ENCODE measurements around the gene TNRC6C.

The TNRC6C gene

DNA sequence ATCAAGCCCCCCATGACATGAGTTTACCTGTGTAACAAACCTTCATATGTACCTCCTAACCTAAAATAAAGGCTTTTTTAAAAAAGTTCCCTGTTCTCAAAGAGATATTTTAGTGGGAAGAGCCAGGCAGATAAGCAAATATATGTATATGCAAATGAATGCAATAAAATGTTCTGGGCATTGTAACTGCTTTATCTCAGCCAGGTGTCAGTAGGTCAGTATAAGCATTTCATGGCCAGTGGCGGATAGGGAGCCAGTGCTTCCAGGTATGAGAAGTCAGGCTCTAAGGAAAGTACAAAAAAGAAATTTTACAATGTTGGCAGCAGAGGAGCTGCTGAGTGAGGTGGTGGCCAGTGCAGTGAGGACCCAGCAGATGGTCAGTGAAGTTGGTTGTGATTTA, 53.9 kb downstream of the TNRC6C start:
- Histone ChIP-seq H3K27ac (ENCODE audit: insufficient read depth, low read depth, low read length, poor library complexity, severe bottlenecking) (no peak overlapping the region), H3K4me1 (ENCODE audit: control insufficient read depth, insufficient read depth, low read length) (no peaks in the 10 kb centered on the region), H3K36me3 (ENCODE audit: control insufficient read depth, insufficient read depth, low read length) (peaks cover 5% of the 10 kb centered on the region), H3K27me3 (ENCODE audit: control insufficient read depth, insufficient read depth, low read length, poor library complexity, severe bottlenecking) (no peaks in the 10 kb centered on the region), H3K4me3 (ENCODE audit: insufficient read depth, low read depth, low read length) (no peak overlapping the region), H3K9me3 (ENCODE audit: control insufficient read depth, low read length) (no peaks in the 10 kb centered on the region)
- WGBS, 2 experiments, result 92 to 95% methylated on average over 1 of the region's 1 CpG

DNA sequence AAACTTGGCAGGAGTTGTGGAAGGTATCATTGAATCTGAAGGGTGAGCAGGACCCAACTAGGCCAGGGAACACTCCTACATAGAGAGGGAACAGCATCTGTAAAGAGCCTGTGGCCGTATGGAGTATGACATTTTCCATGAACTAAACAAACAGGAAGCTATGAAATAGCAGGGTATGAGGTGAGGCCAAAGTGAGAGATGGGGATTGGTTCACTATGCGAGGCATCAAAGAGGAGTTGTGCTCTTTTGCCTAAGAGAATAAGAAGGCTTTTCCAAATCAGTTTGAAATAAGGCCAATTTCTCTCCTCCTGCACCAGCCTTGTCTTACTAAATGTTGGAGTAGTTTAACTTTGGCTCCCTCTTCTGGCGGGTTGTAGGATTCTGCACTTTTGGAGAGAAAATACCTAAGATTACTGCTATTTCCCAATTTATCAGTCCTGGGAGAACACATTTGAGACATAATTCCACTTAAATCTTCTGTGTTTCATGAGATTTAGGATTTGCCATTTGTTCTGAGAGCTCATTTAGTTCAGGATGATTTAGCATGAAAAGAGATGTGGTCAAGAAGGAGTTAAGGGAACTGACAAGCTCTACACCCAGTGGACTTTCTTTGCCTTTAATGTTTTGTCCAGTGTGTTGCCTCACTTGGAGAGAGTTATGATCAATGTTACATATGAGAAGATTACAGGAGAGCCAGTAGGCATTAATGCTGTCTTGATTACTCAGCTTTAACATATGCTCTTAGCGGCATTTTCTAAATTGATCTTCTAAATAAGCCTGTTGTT, 55.4 kb downstream of the TNRC6C start:
- Histone ChIP-seq H3K4me3 (ENCODE audit: insufficient read depth, low read depth, low read length) (no peak overlapping the region), H3K9me3 (ENCODE audit: control insufficient read depth, low read length) (no peaks in the 10 kb centered on the region), H3K4me1 (ENCODE audit: control insufficient read depth, insufficient read depth, low read length) (no peaks in the 10 kb centered on the region), H3K27ac (ENCODE audit: insufficient read depth, low read depth, low read length, poor library complexity, severe bottlenecking) (no peak overlapping the region), H3K36me3 (ENCODE audit: control insufficient read depth, insufficient read depth, low read length) (peaks cover 5% of the 10 kb centered on the region), H3K27me3 (ENCODE audit: control insufficient read depth, insufficient read depth, low read length, poor library complexity, severe bottlenecking) (no peaks in the 10 kb centered on the region)
- 62 to 77% methylated on average over 3 to 4 of the region's 4 CpGs for WGBS, 2 experiments

DNA sequence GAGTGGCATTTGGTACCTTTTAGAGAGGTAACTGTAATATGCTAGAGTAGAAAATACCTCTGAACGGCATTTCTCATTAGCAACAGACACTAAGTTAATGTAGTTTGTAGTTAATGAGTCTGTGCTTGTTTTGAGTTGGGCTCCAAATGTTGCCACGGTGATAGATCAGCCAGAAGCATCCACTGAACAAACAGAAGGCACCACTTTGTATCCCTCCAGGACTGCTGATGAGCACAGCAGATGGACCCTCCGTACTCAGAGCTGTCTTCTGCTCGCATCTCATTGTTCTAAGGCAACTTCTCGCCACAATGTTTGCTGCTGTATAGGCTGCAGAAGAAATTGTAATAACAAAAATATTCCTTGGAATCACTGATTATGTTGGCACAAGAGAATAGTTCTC, 56.1 kb downstream of the TNRC6C start:
- no peaks in the 10 kb centered on the region for H3K27me3 ChIP-seq (ENCODE audit: control insufficient read depth, insufficient read depth, low read length, poor library complexity, severe bottlenecking)
- H3K4me1 ChIP-seq (ENCODE audit: control insufficient read depth, insufficient read depth, low read length), result no peaks in the 10 kb centered on the region
- WGBS, 2 experiments, result 94% methylated on average over 5 of the region's 5 CpGs

DNA sequence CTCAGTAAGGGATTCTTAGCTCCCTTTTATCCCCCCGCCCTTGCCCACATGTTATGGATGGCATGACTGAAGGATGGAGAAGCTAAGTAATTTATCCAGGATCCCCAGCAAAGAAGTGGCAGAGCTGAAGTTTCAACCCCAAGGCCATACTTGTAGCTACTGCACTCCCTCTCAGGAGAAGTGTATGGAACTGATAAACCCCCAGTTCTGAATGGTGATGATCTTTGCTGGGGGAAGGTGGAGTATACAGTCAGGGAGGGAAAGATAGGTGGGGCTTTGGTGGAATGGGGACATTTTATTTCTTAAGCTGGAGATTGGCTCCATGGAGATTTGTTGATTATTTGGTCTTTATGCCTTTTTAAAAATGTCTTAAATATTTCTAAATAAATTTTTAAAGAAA, 58.3 kb downstream of the TNRC6C start:
- H3K36me3 ChIP-seq (ENCODE audit: control insufficient read depth, insufficient read depth, low read length), result peaks cover 5% of the 10 kb centered on the region
- no peaks in the 10 kb centered on the region for H3K27me3 ChIP-seq (ENCODE audit: control insufficient read depth, insufficient read depth, low read length, poor library complexity, severe bottlenecking)
- no peaks in the 10 kb centered on the region for H3K9me3 ChIP-seq (ENCODE audit: control insufficient read depth, low read length)
- H3K4me3 ChIP-seq (ENCODE audit: insufficient read depth, low read depth, low read length), result no peak overlapping the region
- 88% methylated on average over 1 of the region's 1 CpG for WGBS, 2 experiments
- H3K27ac ChIP-seq (ENCODE audit: insufficient read depth, low read depth, low read length, poor library complexity, severe bottlenecking), result no peak overlapping the region
- H3K4me1 ChIP-seq (ENCODE audit: control insufficient read depth, insufficient read depth, low read length), result no peaks in the 10 kb centered on the region

More for the DNA sequence above, 56.1 kb downstream of the TNRC6C start:
- Histone ChIP-seq H3K9me3 (ENCODE audit: control insufficient read depth, low read length) (no peaks in the 10 kb centered on the region), H3K4me3 (ENCODE audit: insufficient read depth, low read depth, low read length) (no peak overlapping the region), H3K36me3 (ENCODE audit: control insufficient read depth, insufficient read depth, low read length) (peaks cover 5% of the 10 kb centered on the region), H3K27ac (ENCODE audit: insufficient read depth, low read depth, low read length, poor library complexity, severe bottlenecking) (no peak overlapping the region)

DNA sequence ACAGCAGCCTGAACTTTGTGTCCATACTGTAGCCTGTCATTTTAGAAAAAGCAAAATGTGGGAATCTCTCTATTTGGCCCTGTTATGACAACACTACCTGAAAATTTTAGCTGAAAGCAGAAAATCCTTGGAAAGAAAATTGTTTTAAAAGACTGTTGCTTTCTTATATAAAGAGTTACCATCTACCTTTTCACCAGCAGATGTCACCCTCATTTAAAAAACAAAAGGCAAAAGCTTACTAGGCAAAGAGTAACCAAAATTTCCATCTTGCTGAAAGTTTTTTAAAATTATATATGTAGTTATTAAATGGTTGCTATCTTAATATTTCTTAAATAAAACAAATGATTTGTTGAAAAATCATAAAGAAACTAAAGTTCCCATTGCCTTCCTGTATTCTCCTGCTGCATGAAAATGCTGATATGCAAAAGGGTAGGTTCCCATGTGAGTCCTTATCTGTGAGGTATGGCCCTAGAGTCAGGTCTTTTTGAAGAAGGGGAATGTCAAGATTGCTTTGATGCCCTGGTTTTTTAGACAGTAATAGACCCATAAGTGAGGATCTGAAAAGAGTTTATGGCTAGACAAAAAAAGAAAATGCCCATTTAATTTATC, 61.0 kb downstream of the TNRC6C start:
- Histone ChIP-seq H3K4me3 (ENCODE audit: insufficient read depth, low read depth, low read length) (no peak overlapping the region), H3K27ac (ENCODE audit: insufficient read depth, low read depth, low read length, poor library complexity, severe bottlenecking) (no peak overlapping the region), H3K27me3 (ENCODE audit: control insufficient read depth, insufficient read depth, low read length, poor library complexity, severe bottlenecking) (no peaks in the 10 kb centered on the region), H3K4me1 (ENCODE audit: control insufficient read depth, insufficient read depth, low read length) (no peaks in the 10 kb centered on the region), H3K9me3 (ENCODE audit: control insufficient read depth, low read length) (no peaks in the 10 kb centered on the region), H3K36me3 (ENCODE audit: control insufficient read depth, insufficient read depth, low read length) (no peaks in the 10 kb centered on the region)

DNA sequence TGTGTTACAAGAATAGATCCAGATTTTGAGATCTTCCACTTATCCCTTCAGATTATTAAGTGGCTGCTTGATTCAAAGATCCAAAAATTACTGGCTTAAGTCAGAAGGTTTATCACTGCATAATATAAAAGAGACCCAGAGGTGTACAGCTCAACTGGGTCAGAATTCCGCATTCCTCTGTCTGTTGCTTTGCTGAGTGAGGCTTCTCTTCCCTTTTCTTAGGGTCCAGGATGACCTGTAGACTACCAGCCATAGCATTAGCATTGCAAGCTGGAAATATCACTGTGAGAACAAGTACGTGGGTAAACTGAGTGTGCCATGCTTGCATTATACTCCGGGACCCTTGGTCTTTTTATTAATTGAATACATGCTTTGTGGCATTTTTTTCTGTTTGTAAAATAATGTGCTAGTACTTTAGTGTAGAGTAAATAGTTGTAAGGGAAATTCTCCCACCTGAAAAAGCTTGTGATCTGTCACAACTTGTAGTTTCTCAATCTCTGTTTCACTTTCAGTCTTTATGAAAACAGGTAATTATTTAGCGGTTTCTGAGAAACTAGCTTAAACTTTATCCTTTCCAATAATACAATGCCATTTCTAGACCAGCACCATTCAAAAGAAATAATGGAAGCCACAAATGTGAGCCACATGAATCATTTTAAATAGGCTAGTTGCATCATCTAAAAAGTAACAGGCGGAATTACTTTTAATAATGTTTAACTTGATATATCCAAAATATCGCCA, 61.6 kb downstream of the TNRC6C start:
- WGBS, 2 experiments, result 97 to 98% methylated on average over 4 to 6 of the region's 6 CpGs
- no peaks in the 10 kb centered on the region for H3K4me1 ChIP-seq (ENCODE audit: control insufficient read depth, insufficient read depth, low read length)
- no peak overlapping the region for H3K4me3 ChIP-seq (ENCODE audit: insufficient read depth, low read depth, low read length)
- H3K9me3 ChIP-seq (ENCODE audit: control insufficient read depth, low read length), result no peaks in the 10 kb centered on the region
- no peak overlapping the region for H3K27ac ChIP-seq (ENCODE audit: insufficient read depth, low read depth, low read length, poor library complexity, severe bottlenecking)
- H3K36me3 ChIP-seq (ENCODE audit: control insufficient read depth, insufficient read depth, low read length), result no peaks in the 10 kb centered on the region
- H3K27me3 ChIP-seq (ENCODE audit: control insufficient read depth, insufficient read depth, low read length, poor library complexity, severe bottlenecking), result no peaks in the 10 kb centered on the region

DNA sequence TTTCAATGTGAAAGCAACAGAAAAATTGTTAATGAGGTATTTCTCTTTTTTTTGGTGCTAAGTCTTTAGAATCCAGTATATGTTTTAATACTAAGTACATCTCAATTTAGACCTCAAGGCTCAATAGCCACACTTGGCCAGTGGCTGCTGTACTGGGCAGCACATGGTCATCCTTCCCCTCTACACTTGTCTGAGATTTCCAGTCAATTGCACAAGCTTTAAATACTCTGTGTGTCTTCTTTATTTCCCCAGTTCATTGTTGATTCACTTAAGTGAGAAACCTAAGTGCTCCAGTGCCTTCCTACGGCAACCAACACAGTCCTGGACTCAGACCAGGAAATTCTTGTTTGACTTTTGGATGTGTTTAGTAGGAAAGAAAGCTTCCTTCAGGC, 62.2 kb downstream of the TNRC6C start:
- 100% methylated on average over 1 of the region's 1 CpG for WGBS, 2 experiments

DNA sequence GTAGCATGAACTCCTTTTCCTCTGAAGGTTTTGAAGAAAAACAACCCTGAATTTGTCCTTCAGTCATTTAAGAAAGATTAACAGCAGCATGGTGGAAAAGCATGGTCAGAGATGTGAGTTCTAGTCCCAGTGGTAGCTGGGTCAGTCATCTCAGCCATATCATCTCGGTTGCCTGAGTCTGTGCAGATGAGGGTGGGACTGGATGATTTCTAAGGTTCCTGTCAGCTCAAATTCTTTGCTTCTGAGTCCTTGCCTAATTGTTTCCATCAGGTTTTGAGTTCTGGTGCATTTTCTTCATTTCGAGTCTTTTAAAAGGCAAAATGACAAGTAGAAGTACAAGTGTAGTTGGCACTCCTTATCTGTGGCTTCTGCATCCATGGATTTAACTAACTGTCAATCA, 63.9 kb downstream of the TNRC6C start:
- Histone ChIP-seq H3K27ac (ENCODE audit: insufficient read depth, low read depth, low read length, poor library complexity, severe bottlenecking) (no peak overlapping the region), H3K36me3 (ENCODE audit: control insufficient read depth, insufficient read depth, low read length) (no peaks in the 10 kb centered on the region), H3K4me3 (ENCODE audit: insufficient read depth, low read depth, low read length) (no peak overlapping the region), H3K27me3 (ENCODE audit: control insufficient read depth, insufficient read depth, low read length, poor library complexity, severe bottlenecking) (no peaks in the 10 kb centered on the region), H3K4me1 (ENCODE audit: control insufficient read depth, insufficient read depth, low read length) (no peaks in the 10 kb centered on the region), H3K9me3 (ENCODE audit: control insufficient read depth, low read length) (no peaks in the 10 kb centered on the region)
- WGBS, 2 experiments, result 94 to 99% methylated on average over 2 of the region's 2 CpGs

More for the DNA sequence above, 62.2 kb downstream of the TNRC6C start:
- Histone ChIP-seq H3K27me3 (ENCODE audit: control insufficient read depth, insufficient read depth, low read length, poor library complexity, severe bottlenecking) (no peaks in the 10 kb centered on the region), H3K4me3 (ENCODE audit: insufficient read depth, low read depth, low read length) (no peak overlapping the region), H3K36me3 (ENCODE audit: control insufficient read depth, insufficient read depth, low read length) (no peaks in the 10 kb centered on the region), H3K27ac (ENCODE audit: insufficient read depth, low read depth, low read length, poor library complexity, severe bottlenecking) (no peak overlapping the region), H3K4me1 (ENCODE audit: control insufficient read depth, insufficient read depth, low read length) (no peaks in the 10 kb centered on the region), H3K9me3 (ENCODE audit: control insufficient read depth, low read length) (no peaks in the 10 kb centered on the region)

DNA sequence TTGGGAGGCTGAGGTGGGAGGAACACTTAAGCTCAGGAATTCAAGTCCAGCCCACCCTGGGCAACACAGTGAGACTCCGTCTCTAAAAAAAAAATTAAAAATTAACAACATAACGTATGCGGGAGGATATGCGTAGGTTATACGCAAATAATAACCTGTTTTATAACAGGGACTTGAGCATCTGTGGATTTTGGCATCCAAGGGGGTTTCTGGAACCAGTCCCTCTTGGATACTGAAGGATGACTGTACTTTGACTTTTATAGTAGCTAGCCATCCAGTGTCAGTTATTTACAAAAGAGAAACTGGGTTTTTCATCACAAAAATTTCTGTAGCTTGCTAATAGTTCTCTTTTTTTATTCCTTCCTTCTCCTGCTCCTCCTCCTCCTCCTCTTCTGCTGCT, 64.5 kb downstream of the TNRC6C start:
- H3K9me3 ChIP-seq (ENCODE audit: control insufficient read depth, low read length), result no peaks in the 10 kb centered on the region
- WGBS, 2 experiments, result 97 to 99% methylated on average over 5 of the region's 5 CpGs
- H3K36me3 ChIP-seq (ENCODE audit: control insufficient read depth, insufficient read depth, low read length), result no peaks in the 10 kb centered on the region
- H3K4me3 ChIP-seq (ENCODE audit: insufficient read depth, low read depth, low read length), result no peak overlapping the region
- no peaks in the 10 kb centered on the region for H3K4me1 ChIP-seq (ENCODE audit: control insufficient read depth, insufficient read depth, low read length)
- H3K27ac ChIP-seq (ENCODE audit: insufficient read depth, low read depth, low read length, poor library complexity, severe bottlenecking), result no peak overlapping the region
- no peaks in the 10 kb centered on the region for H3K27me3 ChIP-seq (ENCODE audit: control insufficient read depth, insufficient read depth, low read length, poor library complexity, severe bottlenecking)

DNA sequence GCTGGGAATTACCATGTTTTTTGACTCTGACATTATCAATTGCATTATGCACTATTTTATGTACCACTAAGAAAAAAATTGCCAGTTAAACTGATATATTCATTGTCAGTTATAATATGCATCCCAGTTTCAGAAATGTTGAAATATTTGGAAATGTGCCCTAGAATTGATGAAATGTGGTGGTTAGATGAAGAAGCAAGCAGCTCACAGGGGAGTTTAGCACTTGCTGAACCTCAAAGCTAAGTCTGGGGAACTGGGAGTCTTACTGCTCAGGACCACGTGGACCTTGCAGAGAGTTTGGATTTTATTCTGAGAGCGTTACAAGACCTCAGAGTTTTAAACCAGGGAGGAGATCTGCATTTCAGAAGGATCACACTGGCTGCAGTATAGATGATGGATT, 67.9 kb downstream of the TNRC6C start:
- 94 to 97% methylated on average over 2 of the region's 2 CpGs for WGBS, 2 experiments
- H3K9me3 ChIP-seq (ENCODE audit: control insufficient read depth, low read length), result no peaks in the 10 kb centered on the region
- H3K27ac ChIP-seq (ENCODE audit: insufficient read depth, low read depth, low read length, poor library complexity, severe bottlenecking), result no peak overlapping the region
- H3K4me1 ChIP-seq (ENCODE audit: control insufficient read depth, insufficient read depth, low read length), result no peaks in the 10 kb centered on the region
- H3K27me3 ChIP-seq (ENCODE audit: control insufficient read depth, insufficient read depth, low read length, poor library complexity, severe bottlenecking), result no peaks in the 10 kb centered on the region
- H3K4me3 ChIP-seq (ENCODE audit: insufficient read depth, low read depth, low read length), result no peak overlapping the region
- H3K36me3 ChIP-seq (ENCODE audit: control insufficient read depth, insufficient read depth, low read length), result no peaks in the 10 kb centered on the region
